ENCODE measurements around the gene SLC39A10. TPM values are rescaled to one million over a fixed set of nuclear protein-coding genes. Genes with fewer than 3 reads are reported as not detected.

The SLC39A10 gene
- total and polyA plus RNA-seq, 2 donors (not counting 1 experiment from before 2014, with no cell fraction given), result 18.6 to 99.3 TPM

DNA sequence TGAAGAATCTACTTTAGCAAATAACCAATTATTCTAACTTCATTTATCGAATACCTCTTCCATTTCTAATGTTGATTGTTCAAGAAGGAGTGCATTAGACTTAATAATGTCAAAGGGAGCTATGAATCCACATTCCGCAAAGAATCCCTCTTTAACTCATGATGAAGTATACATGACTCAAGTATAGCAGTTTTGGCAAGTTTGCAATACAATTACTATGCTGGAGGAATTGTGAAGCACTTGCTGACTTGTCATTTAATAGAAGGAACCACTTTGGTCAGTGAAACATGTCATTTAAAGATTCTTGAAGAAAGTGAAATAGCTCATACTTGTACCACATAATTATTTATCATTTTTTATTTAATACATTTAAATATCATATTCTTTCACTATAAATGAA, 125.1 kb downstream of the SLC39A10 start:
- ChIA-PET CTCF (no interaction called here), POLR2A (no interaction called here)
- H3K9me3 Mint-ChIP-seq (ENCODE audit: insufficient read depth), result no peaks in the 10 kb centered on the region
- H3K27me3 Mint-ChIP-seq, result peaks cover under 1% of the 10 kb centered on the region
- Histone ChIP-seq H3K4me3 (ENCODE audit: control extremely low read depth in 1 of 5, extremely low read depth in 1 of 5, insufficient read depth in 1 of 5, low read depth in 2 of 5, low read length in 4 of 5) (no peak overlapping the region), H3K36me3 (replicated peaks in 1 of 2; ENCODE audit: control extremely low read depth in 1 of 2, control insufficient read depth in 1 of 2, extremely low read depth in 1 of 2, insufficient read depth in 2 of 2, low read length in 1 of 2) (no peaks in the 10 kb centered on the region), H3K27ac (ENCODE audit: low read length in 2 of 2) (no peak overlapping the region), H3K9ac (ENCODE audit: low read length) (no peak overlapping the region), H4K20me1 (ENCODE audit: control insufficient read depth, insufficient read depth, low read length, poor library complexity, severe bottlenecking) (no peaks in the 10 kb centered on the region), H3K9me3 (ENCODE audit: control extremely low read depth in 1 of 3, control insufficient read depth in 2 of 3, insufficient read depth in 1 of 3, low read length in 2 of 3) (no peaks in the 10 kb centered on the region), H3K4me1 (ENCODE audit: control insufficient read depth in 2 of 2, insufficient read depth in 2 of 2, low read length in 2 of 2) (no peaks in the 10 kb centered on the region), H3K4me2 (replicated peaks; ENCODE audit: low read depth, low read length, poor library complexity, severe bottlenecking) (no peak overlapping the region), H2AFZ (ENCODE audit: insufficient read depth, low read depth, low read length, poor library complexity, severe bottlenecking) (no peak overlapping the region), H3K27me3 (replicated peaks in 1 of 4; ENCODE audit: control extremely low read depth in 1 of 4, control insufficient read depth in 3 of 4, insufficient read depth in 4 of 4, low read length in 3 of 4) (no peaks in the 10 kb centered on the region), H3K79me2 (ENCODE audit: control insufficient read depth, insufficient read depth, low read length) (no peaks in the 10 kb centered on the region)
- intact Hi-C loops (cut with micrococcal nuclease), result no loop called here
- no peak overlapping the region for H3K27ac Mint-ChIP-seq
- no CpG with 5 or more reads among the region's 2 CpGs for WGBS (ENCODE audit: insufficient coverage)
- no peak for DNase-seq
- ATAC-seq (ENCODE audit: low read depth), result no peak
- TF ChIP-seq EZH2 (IDR thresholded peaks at IDR 0.05; ENCODE audit: borderline replicate concordance, insufficient read depth, low read depth, low read length, poor library complexity, severe bottlenecking), result no peak
- TF ChIP-seq, protein P1, sequence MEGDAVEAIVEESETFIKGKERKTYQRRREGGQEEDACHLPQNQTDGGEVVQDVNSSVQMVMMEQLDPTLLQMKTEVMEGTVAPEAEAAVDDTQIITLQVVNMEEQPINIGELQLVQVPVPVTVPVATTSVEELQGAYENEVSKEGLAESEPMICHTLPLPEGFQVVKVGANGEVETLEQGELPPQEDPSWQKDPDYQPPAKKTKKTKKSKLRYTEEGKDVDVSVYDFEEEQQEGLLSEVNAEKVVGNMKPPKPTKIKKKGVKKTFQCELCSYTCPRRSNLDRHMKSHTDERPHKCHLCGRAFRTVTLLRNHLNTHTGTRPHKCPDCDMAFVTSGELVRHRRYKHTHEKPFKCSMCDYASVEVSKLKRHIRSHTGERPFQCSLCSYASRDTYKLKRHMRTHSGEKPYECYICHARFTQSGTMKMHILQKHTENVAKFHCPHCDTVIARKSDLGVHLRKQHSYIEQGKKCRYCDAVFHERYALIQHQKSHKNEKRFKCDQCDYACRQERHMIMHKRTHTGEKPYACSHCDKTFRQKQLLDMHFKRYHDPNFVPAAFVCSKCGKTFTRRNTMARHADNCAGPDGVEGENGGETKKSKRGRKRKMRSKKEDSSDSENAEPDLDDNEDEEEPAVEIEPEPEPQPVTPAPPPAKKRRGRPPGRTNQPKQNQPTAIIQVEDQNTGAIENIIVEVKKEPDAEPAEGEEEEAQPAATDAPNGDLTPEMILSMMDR (IDR thresholded peaks at IDR 0.05), result no peak
- no peaks in the 10 kb centered on the region for H3K4me1 Mint-ChIP-seq
- H3K4me3 Mint-ChIP-seq, result no peak overlapping the region

Small RNA genes lying within 50 kb of the gene (small RNA-seq; reads per million reads assigned to genes)
- gene RNU6-915P (ENCODE audit: insufficient read length, low read depth, low replicate concordance), result not detected
